ENCODE results near the gene FGF5.
"Not testable (repeated sequence)": the region's sequence is repeated elsewhere in the genome, so short reads cannot be mapped to it uniquely, and the experiment has no call there.

Gene FGF5

GRCh38 chr4:80313627-80314026 lies 47.2 kb downstream of the FGF5 start:
- H3K4me1 ChIP-seq: no peaks in the 10 kb centered on the region
- no peak for TF ChIP-seq CTCF (IDR thresholded peaks at IDR 0.05; ENCODE audit: low read depth, low read length)
- no peak for DNase-seq
- H3K27me3 ChIP-seq: peaks cover 6% of the 10 kb centered on the region
- H3K4me3 ChIP-seq (ENCODE audit: low read depth, low read length): no peak overlapping the region
- H3K36me3 ChIP-seq: no peaks in the 10 kb centered on the region
- no peaks in the 10 kb centered on the region for H3K9me3 ChIP-seq

- not testable (repeated sequence) for H3K4me3 ChIP-seq (ENCODE audit: low read depth, low read length); H3K36me3 ChIP-seq; H3K27me3 ChIP-seq; DNase-seq; H3K4me1 ChIP-seq; H3K9me3 ChIP-seq
These were observed 49.4 kb downstream of the FGF5 start for GRCh38 chr4:80315848-80316247.

- no peaks in the 10 kb centered on the region for H3K27me3 ChIP-seq
- DNase-seq: no peak
- H3K36me3 ChIP-seq: no peaks in the 10 kb centered on the region
- no peak for TF ChIP-seq CTCF (IDR thresholded peaks at IDR 0.05; ENCODE audit: low read depth, low read length)
- no peaks in the 10 kb centered on the region for H3K4me1 ChIP-seq
- H3K4me3 ChIP-seq (ENCODE audit: low read depth, low read length): no peak overlapping the region
- H3K9me3 ChIP-seq: no peaks in the 10 kb centered on the region
These were observed 54.9 kb downstream of the FGF5 start for GRCh38 chr4:80321341-80321740.

- H3K27me3 ChIP-seq: no peaks in the 10 kb centered on the region
These were observed 55.3 kb downstream of the FGF5 start for GRCh38 chr4:80321776-80322175.

GRCh38 chr4:80322716-80323115 lies 56.3 kb downstream of the FGF5 start:
- no peak for DNase-seq
- H3K4me3 ChIP-seq (ENCODE audit: low read depth, low read length): no peak overlapping the region
- no peaks in the 10 kb centered on the region for H3K4me1 ChIP-seq
- H3K27me3 ChIP-seq: no peaks in the 10 kb centered on the region
- H3K36me3 ChIP-seq: no peaks in the 10 kb centered on the region
- no peak for TF ChIP-seq CTCF (IDR thresholded peaks at IDR 0.05; ENCODE audit: low read depth, low read length)
- H3K9me3 ChIP-seq: no peaks in the 10 kb centered on the region

More at GRCh38 chr4:80321776-80322175, 55.3 kb downstream of the FGF5 start:
- Histone ChIP-seq H3K4me3 (ENCODE audit: low read depth, low read length) (no peak overlapping the region), H3K36me3 (no peaks in the 10 kb centered on the region), H3K9me3 (no peaks in the 10 kb centered on the region), H3K4me1 (no peaks in the 10 kb centered on the region)
- no peak for DNase-seq
- TF ChIP-seq CTCF (IDR thresholded peaks at IDR 0.05; ENCODE audit: low read depth, low read length): no peak

- no peak for DNase-seq
- Histone ChIP-seq H3K27me3 (no peaks in the 10 kb centered on the region), H3K36me3 (no peaks in the 10 kb centered on the region), H3K9me3 (no peaks in the 10 kb centered on the region), H3K4me1 (no peaks in the 10 kb centered on the region), H3K4me3 (ENCODE audit: low read depth, low read length) (no peak overlapping the region)
- no peak for TF ChIP-seq CTCF (IDR thresholded peaks at IDR 0.05; ENCODE audit: low read depth, low read length)
These were observed 57.7 kb downstream of the FGF5 start for GRCh38 chr4:80324171-80324570.

- H3K27me3 ChIP-seq: peaks cover 19% of the 10 kb centered on the region
- no peak for TF ChIP-seq CTCF (IDR thresholded peaks at IDR 0.05; ENCODE audit: low read depth, low read length)
- no peaks in the 10 kb centered on the region for H3K4me1 ChIP-seq
- DNase-seq: no peak
- no peaks in the 10 kb centered on the region for H3K9me3 ChIP-seq
- no peaks in the 10 kb centered on the region for H3K36me3 ChIP-seq
- no peak overlapping the region for H3K4me3 ChIP-seq (ENCODE audit: low read depth, low read length)
These were observed 65.2 kb downstream of the FGF5 start for GRCh38 chr4:80331693-80332092.
